ENCODE data around the gene COL25A1.
"Not testable (repeated sequence)": the region's sequence is repeated elsewhere in the genome, so short reads cannot be mapped to it uniquely, and the experiment has no call there.

DNA sequence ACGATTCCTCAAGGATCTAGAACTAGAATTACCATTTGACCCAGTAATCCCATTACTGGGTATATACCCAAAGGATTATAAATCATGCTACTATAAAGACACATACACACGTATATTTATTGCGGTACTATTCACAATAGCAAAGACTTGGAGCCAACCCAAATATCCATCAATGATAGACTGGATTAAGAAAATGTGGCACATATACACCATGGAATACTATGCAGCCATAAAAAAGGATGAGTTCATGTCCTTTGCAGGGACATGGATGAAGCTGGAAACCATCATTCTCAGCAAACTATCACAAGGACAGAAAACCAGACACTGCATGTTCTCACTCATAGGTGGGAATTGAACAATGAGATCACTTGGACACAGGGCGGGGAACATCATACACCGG lies 368.5 kb downstream of the COL25A1 start:
- TF ChIP-seq, protein P1, sequence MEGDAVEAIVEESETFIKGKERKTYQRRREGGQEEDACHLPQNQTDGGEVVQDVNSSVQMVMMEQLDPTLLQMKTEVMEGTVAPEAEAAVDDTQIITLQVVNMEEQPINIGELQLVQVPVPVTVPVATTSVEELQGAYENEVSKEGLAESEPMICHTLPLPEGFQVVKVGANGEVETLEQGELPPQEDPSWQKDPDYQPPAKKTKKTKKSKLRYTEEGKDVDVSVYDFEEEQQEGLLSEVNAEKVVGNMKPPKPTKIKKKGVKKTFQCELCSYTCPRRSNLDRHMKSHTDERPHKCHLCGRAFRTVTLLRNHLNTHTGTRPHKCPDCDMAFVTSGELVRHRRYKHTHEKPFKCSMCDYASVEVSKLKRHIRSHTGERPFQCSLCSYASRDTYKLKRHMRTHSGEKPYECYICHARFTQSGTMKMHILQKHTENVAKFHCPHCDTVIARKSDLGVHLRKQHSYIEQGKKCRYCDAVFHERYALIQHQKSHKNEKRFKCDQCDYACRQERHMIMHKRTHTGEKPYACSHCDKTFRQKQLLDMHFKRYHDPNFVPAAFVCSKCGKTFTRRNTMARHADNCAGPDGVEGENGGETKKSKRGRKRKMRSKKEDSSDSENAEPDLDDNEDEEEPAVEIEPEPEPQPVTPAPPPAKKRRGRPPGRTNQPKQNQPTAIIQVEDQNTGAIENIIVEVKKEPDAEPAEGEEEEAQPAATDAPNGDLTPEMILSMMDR (IDR thresholded peaks at IDR 0.05; ENCODE audit: insufficient read depth, low read depth, low read length) = not testable (repeated sequence)
- TF ChIP-seq EZH2 (IDR thresholded peaks at IDR 0.05; ENCODE audit: insufficient read depth, low read length) = not testable (repeated sequence)

Data from astrocyte (in vitro differentiated cells and primary cell).